ENCODE results near the gene APOBEC3G.
"Not testable (repeated sequence)": the region's sequence is repeated elsewhere in the genome, so short reads cannot be mapped to it uniquely, and the experiment has no call there.

DNA sequence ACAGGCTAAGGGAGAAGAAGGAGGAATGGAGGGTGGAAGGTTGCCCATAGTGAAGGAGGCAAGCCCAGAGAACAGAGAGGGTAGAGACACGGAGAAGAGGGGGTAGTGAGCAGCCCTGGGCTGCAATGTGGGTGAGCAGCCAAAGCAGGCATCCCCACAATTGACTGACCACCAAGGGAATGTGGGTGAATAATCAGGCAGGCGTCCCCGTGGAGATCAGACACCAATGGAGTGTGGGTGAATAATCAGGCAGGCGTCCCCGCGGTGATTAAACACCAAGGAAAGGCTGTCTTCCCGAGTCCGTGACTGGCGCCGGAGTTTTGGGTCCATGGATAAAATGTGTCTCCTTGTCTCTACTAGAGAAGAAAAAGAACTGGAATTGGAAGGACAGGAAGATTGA is 15.1 kb upstream of the APOBEC3G start:
- TF ChIP-seq, protein P1, sequence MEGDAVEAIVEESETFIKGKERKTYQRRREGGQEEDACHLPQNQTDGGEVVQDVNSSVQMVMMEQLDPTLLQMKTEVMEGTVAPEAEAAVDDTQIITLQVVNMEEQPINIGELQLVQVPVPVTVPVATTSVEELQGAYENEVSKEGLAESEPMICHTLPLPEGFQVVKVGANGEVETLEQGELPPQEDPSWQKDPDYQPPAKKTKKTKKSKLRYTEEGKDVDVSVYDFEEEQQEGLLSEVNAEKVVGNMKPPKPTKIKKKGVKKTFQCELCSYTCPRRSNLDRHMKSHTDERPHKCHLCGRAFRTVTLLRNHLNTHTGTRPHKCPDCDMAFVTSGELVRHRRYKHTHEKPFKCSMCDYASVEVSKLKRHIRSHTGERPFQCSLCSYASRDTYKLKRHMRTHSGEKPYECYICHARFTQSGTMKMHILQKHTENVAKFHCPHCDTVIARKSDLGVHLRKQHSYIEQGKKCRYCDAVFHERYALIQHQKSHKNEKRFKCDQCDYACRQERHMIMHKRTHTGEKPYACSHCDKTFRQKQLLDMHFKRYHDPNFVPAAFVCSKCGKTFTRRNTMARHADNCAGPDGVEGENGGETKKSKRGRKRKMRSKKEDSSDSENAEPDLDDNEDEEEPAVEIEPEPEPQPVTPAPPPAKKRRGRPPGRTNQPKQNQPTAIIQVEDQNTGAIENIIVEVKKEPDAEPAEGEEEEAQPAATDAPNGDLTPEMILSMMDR (IDR thresholded peaks at IDR 0.05), result not testable (repeated sequence)
- TF ChIP-seq, protein P2, sequence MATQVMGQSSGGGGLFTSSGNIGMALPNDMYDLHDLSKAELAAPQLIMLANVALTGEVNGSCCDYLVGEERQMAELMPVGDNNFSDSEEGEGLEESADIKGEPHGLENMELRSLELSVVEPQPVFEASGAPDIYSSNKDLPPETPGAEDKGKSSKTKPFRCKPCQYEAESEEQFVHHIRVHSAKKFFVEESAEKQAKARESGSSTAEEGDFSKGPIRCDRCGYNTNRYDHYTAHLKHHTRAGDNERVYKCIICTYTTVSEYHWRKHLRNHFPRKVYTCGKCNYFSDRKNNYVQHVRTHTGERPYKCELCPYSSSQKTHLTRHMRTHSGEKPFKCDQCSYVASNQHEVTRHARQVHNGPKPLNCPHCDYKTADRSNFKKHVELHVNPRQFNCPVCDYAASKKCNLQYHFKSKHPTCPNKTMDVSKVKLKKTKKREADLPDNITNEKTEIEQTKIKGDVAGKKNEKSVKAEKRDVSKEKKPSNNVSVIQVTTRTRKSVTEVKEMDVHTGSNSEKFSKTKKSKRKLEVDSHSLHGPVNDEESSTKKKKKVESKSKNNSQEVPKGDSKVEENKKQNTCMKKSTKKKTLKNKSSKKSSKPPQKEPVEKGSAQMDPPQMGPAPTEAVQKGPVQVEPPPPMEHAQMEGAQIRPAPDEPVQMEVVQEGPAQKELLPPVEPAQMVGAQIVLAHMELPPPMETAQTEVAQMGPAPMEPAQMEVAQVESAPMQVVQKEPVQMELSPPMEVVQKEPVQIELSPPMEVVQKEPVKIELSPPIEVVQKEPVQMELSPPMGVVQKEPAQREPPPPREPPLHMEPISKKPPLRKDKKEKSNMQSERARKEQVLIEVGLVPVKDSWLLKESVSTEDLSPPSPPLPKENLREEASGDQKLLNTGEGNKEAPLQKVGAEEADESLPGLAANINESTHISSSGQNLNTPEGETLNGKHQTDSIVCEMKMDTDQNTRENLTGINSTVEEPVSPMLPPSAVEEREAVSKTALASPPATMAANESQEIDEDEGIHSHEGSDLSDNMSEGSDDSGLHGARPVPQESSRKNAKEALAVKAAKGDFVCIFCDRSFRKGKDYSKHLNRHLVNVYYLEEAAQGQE (IDR thresholded peaks at IDR 0.05; ENCODE audit: low read depth, low read length), result not testable (repeated sequence)
- TF ChIP-seq NFIC (IDR thresholded peaks at IDR 0.05; ENCODE audit: borderline replicate concordance); FOSL2 (IDR thresholded peaks at IDR 0.05; ENCODE audit: borderline replicate concordance, low read depth); RCOR1 (IDR thresholded peaks at IDR 0.05; ENCODE audit: low read length); POLR2AphosphoS5 (IDR thresholded peaks at IDR 0.05; ENCODE audit: low read depth, low read length); RFX5 (IDR thresholded peaks at IDR 0.05; ENCODE audit: low read length); EZH2phosphoT487 (IDR thresholded peaks at IDR 0.05; ENCODE audit: borderline replicate concordance, low read depth); ELF1 (IDR thresholded peaks at IDR 0.05): not testable (repeated sequence)
- TF ChIP-seq, protein P3, sequence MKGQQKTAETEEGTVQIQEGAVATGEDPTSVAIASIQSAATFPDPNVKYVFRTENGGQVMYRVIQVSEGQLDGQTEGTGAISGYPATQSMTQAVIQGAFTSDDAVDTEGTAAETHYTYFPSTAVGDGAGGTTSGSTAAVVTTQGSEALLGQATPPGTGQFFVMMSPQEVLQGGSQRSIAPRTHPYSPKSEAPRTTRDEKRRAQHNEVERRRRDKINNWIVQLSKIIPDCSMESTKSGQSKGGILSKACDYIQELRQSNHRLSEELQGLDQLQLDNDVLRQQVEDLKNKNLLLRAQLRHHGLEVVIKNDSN (IDR thresholded peaks at IDR 0.05; ENCODE audit: borderline replicate concordance, low read depth), result not testable (repeated sequence)
- TF ChIP-seq, protein P4, sequence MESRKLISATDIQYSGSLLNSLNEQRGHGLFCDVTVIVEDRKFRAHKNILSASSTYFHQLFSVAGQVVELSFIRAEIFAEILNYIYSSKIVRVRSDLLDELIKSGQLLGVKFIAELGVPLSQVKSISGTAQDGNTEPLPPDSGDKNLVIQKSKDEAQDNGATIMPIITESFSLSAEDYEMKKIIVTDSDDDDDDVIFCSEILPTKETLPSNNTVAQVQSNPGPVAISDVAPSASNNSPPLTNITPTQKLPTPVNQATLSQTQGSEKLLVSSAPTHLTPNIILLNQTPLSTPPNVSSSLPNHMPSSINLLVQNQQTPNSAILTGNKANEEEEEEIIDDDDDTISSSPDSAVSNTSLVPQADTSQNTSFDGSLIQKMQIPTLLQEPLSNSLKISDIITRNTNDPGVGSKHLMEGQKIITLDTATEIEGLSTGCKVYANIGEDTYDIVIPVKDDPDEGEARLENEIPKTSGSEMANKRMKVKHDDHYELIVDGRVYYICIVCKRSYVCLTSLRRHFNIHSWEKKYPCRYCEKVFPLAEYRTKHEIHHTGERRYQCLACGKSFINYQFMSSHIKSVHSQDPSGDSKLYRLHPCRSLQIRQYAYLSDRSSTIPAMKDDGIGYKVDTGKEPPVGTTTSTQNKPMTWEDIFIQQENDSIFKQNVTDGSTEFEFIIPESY (IDR thresholded peaks at IDR 0.05; ENCODE audit: borderline replicate concordance, low read depth), result not testable (repeated sequence)

Measured in SK-N-SH (cell line).